WI38 (cell line): ENCODE data around the gene GMDS.

Experiments used
- H3K4me3 ChIP-seq: 2 replicates; pipeline ENCODE4 v1.5.1; 2011; ENCODE audit warnings: low read depth, mild to moderate bottlenecking, control low read depth, low read length
- CTCF ChIP-seq: IDR thresholded peaks from 2 replicates; pipeline ENCODE4 v1.5.1; 2012; ENCODE audit warnings: low read depth, mild to moderate bottlenecking, control low read depth, low read length

Gene GMDS

GRCh38 chr6:2127484-2127911 is 117.9 kb downstream of the GMDS start:
- no peak for TF ChIP-seq CTCF
- H3K4me3 ChIP-seq = no peak overlapping the region

- TF ChIP-seq CTCF = no peak
- no peak overlapping the region for H3K4me3 ChIP-seq
Measured at GRCh38 chr6:2126351-2126750, 119.1 kb downstream of the GMDS start.

GRCh38 chr6:2125158-2125557 is 120.2 kb downstream of the GMDS start:
- TF ChIP-seq CTCF = no peak
- no peak overlapping the region for H3K4me3 ChIP-seq

- TF ChIP-seq CTCF = no peak
- no peak overlapping the region for H3K4me3 ChIP-seq
Measured at GRCh38 chr6:2124260-2124709, 121.1 kb downstream of the GMDS start.

GRCh38 chr6:2120912-2121311 is 124.5 kb downstream of the GMDS start:
- TF ChIP-seq CTCF = no peak

GRCh38 chr6:2119275-2119674 is 126.1 kb downstream of the GMDS start:
- no peak for TF ChIP-seq CTCF

More at GRCh38 chr6:2120912-2121311, 124.5 kb downstream of the GMDS start:
- no peak overlapping the region for H3K4me3 ChIP-seq

GRCh38 chr6:2118136-2118535 is 127.3 kb downstream of the GMDS start:
- TF ChIP-seq CTCF = no peak
- H3K4me3 ChIP-seq = no peak overlapping the region

More at GRCh38 chr6:2119275-2119674, 126.1 kb downstream of the GMDS start:
- no peak overlapping the region for H3K4me3 ChIP-seq
